Prostate gland (tissue), 2 donors: ENCODE measurements around the gene IL15RA. TPM values are rescaled to one million over a fixed set of nuclear protein-coding genes. Genes with fewer than 3 reads are reported as not detected.
A peak's percentile ranks its signal among the peaks of the same experiment; 100 is the strongest.

Experiments
- DNase-seq: peaks from one replicate; pipeline ENCODE4 v3.0.0-alpha.2; 2019; ENCODE audit warnings: low spot score
- H3K27ac ChIP-seq, 2 donors: fragments of 200-600 bp; sonication (generic); 2 replicates each; pipeline ENCODE4 v1.5.1; 2017 to 2019
- H3K27me3 ChIP-seq: fragments of 200-600 bp; sonication (generic); replicated peaks from 2 replicates; pipeline ENCODE4 v1.5.1; 2019; ENCODE audit not compliant: insufficient read depth
- H3K36me3 ChIP-seq, 2 donors: fragments of 200-600 bp; sonication (generic); 1 replicate in 1 of 2; 2 replicates in 1 of 2; pipeline versions ENCODE4 v1.5.1 to v1.8.1; 2017 to 2019
- H3K4me1 ChIP-seq: fragments of 200-600 bp; sonication (generic); replicated peaks from 2 replicates; pipeline ENCODE4 v1.5.1; 2019
- H3K4me3 ChIP-seq, 2 donors: fragments of 200-600 bp; sonication (generic); 2 replicates each; pipeline ENCODE4 v1.5.1; 2017 to 2019
- H3K9me3 ChIP-seq: fragments of 200-600 bp; sonication (generic); 2 replicates; pipeline ENCODE4 v1.5.1; 2017
- POLR2A ChIP-seq: fragments of 450-650 bp; IDR thresholded peaks from one replicate; pipeline ENCODE4 v1.6.1; 2016; ENCODE audit warnings: antibody characterized with exemption, mild to moderate bottlenecking
- POLR2AphosphoS5 ChIP-seq: sonication (generic); formaldehyde crosslinking; IDR thresholded peaks from one replicate; pipeline ENCODE4 v1.6.1; 2017; ENCODE audit warnings: antibody characterized with exemption
- WGBS: methylation state at CpG from one replicate; pipeline ENCODE4 v1.1.5; 2018; 5-methylcytosine and 5-hydroxymethylcytosine counted together
- intact Hi-C: fragments of 100-400 bp; cut with DNase I; formaldehyde crosslinking; loops from one replicate; pipeline ENCODE4 v1.14.2; 2022
- total RNA-seq, 2 donors: library from RNA; depleted of rRNA; stranded (reverse); fragments of >200 nt; gene quantifications; one replicate each; pipeline ENCODE4 v1.1.0, GENCODE V29; 2016
- TF ChIP-seq, protein P1 (sequence below), 4 experiments: fragments of 200-600 bp in 2 of 4; fragments of 450-650 bp in 2 of 4; sonication (generic) in 2 of 4; IDR thresholded peaks; 1 replicate in 3 of 4; 2 replicates in 1 of 4; pipeline ENCODE4 v1.5.1; 2016 to 2019; ENCODE audit warnings: antibody characterized with exemption in 4 of 4, mild to moderate bottlenecking in 2 of 4, moderate library complexity in 2 of 4

Gene IL15RA
- total RNA-seq, 2 donors from 2014 or later, result 11.7 to 18.5 TPM

GRCh38 chr10:5951721-5952407 is 25.5 kb downstream of the IL15RA start:
- 81% methylated on average over 6 of the region's 6 CpGs for WGBS
- H3K27ac ChIP-seq, result no peak overlapping the region
- TF ChIP-seq, protein P1, sequence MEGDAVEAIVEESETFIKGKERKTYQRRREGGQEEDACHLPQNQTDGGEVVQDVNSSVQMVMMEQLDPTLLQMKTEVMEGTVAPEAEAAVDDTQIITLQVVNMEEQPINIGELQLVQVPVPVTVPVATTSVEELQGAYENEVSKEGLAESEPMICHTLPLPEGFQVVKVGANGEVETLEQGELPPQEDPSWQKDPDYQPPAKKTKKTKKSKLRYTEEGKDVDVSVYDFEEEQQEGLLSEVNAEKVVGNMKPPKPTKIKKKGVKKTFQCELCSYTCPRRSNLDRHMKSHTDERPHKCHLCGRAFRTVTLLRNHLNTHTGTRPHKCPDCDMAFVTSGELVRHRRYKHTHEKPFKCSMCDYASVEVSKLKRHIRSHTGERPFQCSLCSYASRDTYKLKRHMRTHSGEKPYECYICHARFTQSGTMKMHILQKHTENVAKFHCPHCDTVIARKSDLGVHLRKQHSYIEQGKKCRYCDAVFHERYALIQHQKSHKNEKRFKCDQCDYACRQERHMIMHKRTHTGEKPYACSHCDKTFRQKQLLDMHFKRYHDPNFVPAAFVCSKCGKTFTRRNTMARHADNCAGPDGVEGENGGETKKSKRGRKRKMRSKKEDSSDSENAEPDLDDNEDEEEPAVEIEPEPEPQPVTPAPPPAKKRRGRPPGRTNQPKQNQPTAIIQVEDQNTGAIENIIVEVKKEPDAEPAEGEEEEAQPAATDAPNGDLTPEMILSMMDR (IDR thresholded peaks at IDR 0.05), result no peak
- TF ChIP-seq POLR2A (no peak), POLR2AphosphoS5 (no peak)
- no peaks in the 10 kb centered on the region for H3K36me3 ChIP-seq
- H3K27me3 ChIP-seq, result no peaks in the 10 kb centered on the region
- H3K9me3 ChIP-seq, result no peaks in the 10 kb centered on the region
- no peaks in the 10 kb centered on the region for H3K4me1 ChIP-seq
- H3K4me3 ChIP-seq, result no peak overlapping the region
- intact Hi-C loops, result no loop called here
- DNase-seq, result no peak

DNA sequence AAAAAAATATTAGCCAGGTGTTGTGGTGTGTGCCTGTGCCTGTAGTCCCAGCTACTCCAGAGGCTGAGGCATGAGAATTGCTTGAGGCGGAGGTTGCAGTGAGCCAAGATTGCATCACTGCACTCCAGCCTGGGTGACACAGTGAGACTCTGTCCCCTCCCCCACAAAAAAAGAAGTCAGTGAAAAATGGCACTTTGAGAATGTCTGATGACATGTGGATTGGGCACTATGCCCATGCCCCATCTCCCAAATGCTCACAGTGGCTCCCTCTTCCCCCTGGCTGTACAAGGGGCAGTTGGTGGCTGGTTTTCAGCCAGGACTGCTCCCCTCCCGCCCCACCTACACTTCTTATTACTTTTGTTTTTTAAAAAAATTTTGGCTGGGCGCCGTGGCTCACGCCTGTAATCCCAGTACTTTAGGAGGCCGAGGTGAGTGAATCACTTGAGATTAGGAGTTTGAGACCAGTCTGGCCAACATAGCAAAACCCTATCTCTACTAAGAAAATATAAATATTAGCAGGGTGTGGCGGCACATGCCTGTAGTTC is 26.1 kb downstream of the IL15RA start:
- DNase-seq, result no peak
- TF ChIP-seq POLR2A (no peak), POLR2AphosphoS5 (no peak)
- TF ChIP-seq, protein P1 (IDR thresholded peaks at IDR 0.05), result no peak
- intact Hi-C loops, result no loop called here
- Histone ChIP-seq H3K27ac (no peak overlapping the region), H3K4me3 (no peak overlapping the region), H3K36me3 (no peaks in the 10 kb centered on the region), H3K27me3 (no peaks in the 10 kb centered on the region), H3K4me1 (no peaks in the 10 kb centered on the region), H3K9me3 (no peaks in the 10 kb centered on the region)
- 71% methylated on average over 7 of the region's 7 CpGs for WGBS

DNA sequence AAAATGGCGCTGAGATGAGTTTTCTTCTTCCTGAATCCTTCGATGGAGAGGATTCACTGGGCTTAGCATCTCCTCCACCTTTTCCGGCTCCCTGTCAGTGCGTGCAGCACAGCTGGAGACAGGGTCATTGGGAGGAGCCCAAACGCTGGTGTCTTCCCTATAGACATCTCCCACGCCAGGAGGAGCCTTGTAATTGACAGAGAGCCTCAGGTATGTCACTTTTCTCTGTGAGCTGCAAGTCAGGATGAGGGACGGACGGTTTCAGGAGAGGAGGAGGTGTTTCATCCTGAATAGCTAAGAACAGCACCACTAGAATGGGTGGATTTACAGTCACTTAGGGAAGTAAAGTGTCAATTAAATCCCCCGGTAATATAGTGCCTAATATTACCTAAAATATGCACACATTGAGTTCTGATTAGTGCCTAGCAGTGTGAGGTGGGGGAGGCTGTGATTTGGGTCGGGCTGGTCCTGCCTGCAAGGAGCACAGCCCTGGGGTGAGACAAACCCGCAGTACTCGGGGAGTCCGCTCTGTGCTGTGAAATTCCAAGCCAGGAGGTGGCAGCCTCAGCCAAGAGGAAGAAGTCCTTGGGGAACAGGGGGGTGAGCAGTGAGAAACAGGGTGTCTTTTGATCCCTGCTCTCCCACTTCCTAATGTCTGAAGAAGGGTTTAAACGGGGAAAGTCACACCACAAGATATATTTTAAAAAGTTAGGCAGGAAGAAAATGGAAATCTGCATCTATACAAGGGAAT is 28.2 kb downstream of the IL15RA start:
- no peaks in the 10 kb centered on the region for H3K4me1 ChIP-seq
- no peaks in the 10 kb centered on the region for H3K9me3 ChIP-seq
- no peak for DNase-seq
- no peak overlapping the region for H3K27ac ChIP-seq
- intact Hi-C loops, result loop anchor here (5.0 kb wide), 1 partner anchor 138 kb away; the partner anchor contains the start of gene RBM17
- H3K36me3 ChIP-seq, result no peaks in the 10 kb centered on the region
- no peaks in the 10 kb centered on the region for H3K27me3 ChIP-seq
- WGBS, result 48% methylated on average over 14 of the region's 14 CpGs
- H3K4me3 ChIP-seq, result no peak overlapping the region
- TF ChIP-seq, protein P1 (IDR thresholded peaks at IDR 0.05), result peak in 3 of 4 experiments; percentile 11 to 46 (median 32)
- TF ChIP-seq POLR2A, result no peak

DNA sequence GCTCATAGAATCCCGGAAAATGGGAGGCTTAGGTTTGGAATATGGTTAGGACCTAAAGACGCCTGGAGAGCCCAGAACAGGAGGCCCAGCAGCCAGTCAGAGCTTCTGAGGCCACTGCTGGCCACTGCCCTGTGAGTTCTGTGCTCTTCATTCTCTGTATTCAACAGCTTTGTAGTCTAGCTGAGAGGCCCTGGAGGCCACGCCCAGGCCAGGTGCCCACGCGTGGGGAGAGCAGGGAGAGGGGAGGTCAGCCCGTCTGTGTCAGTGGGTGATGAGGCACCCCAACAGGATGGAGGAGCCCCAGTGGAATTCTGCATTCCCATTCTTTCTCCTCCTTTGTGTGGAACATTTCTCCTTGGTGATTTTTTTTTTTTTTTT is 29.1 kb downstream of the IL15RA start:
- Histone ChIP-seq H3K27ac (no peak overlapping the region), H3K36me3 (no peaks in the 10 kb centered on the region)

More for the DNA sequence above, 29.1 kb downstream of the IL15RA start:
- intact Hi-C loops, result loop anchor here (5.0 kb wide), 1 partner anchor 139 kb away; the partner anchor contains the start of gene RBM17
- TF ChIP-seq POLR2A (no peak), POLR2AphosphoS5 (no peak)
- TF ChIP-seq, protein P1 (IDR thresholded peaks at IDR 0.05), result no peak
- Histone ChIP-seq H3K27me3 (no peaks in the 10 kb centered on the region), H3K4me1 (no peaks in the 10 kb centered on the region), H3K9me3 (no peaks in the 10 kb centered on the region), H3K4me3 (no peak overlapping the region)
- DNase-seq, result no peak
- 91% methylated on average over 6 of the region's 6 CpGs for WGBS
